GM04503 (cell line): Measurements from ENCODE around the gene IPO4.
A peak's percentile ranks its signal among the peaks of the same experiment; 100 is the strongest.
"Not testable (repeated sequence)": the region's sequence is repeated elsewhere in the genome, so short reads cannot be mapped to it uniquely, and the experiment has no call there.

Experiments
- DNase-seq: peaks from one replicate; pipeline ENCODE4 v3.0.0-alpha.2; 2012; ENCODE audit warnings: low read depth

Gene IPO4

GRCh38 chr14:24188251-24189058 lies at the start of gene IPO4:
IPO4 (minus strand) TSS chr14:24188816; CDS start chr14:24188787, 29 bp downstream.
- DNase-seq, result peak; percentile 79

GRCh38 chr14:24238123-24238522 lies 49.5 kb upstream of the IPO4 start:
- no peak for DNase-seq

GRCh38 chr14:24237463-24237955 lies 48.9 kb upstream of the IPO4 start:
- no peak for DNase-seq

- no peak for DNase-seq
Measured at GRCh38 chr14:24236689-24237462, 48.3 kb upstream of the IPO4 start.

GRCh38 chr14:24235804-24236688 lies 47.4 kb upstream of the IPO4 start:
- no peak for DNase-seq

GRCh38 chr14:24234095-24235005 lies 45.7 kb upstream of the IPO4 start:
- no peak for DNase-seq

- DNase-seq, result no peak
Measured at GRCh38 chr14:24233538-24233866, 44.9 kb upstream of the IPO4 start.

- DNase-seq, result no peak
Measured at GRCh38 chr14:24232645-24233537, 44.3 kb upstream of the IPO4 start, which contains the start of gene GMPR2. GMPR2 (plus strand) TSS chr14:24232929; CDS start chr14:24233254, 325 bp downstream.

- peak; percentile 95 for DNase-seq
Measured at GRCh38 chr14:24232121-24232644, 43.6 kb upstream of the IPO4 start, which contains the start of gene NEDD8. NEDD8 (minus strand) TSS chr14:24232367; CDS start chr14:24232267, 100 bp downstream.

GRCh38 chr14:24231263-24232120 lies 42.9 kb upstream of the IPO4 start:
- DNase-seq, result no peak

GRCh38 chr14:24228902-24229301 lies 40.3 kb upstream of the IPO4 start:
- DNase-seq, result no peak

GRCh38 chr14:24226473-24226872 lies 37.9 kb upstream of the IPO4 start:
- DNase-seq, result no peak

- DNase-seq, result peak; percentile 85
Measured at GRCh38 chr14:24224618-24225071, 36.0 kb upstream of the IPO4 start.

- DNase-seq, result not testable (repeated sequence)
Measured at GRCh38 chr14:24222987-24223386, 34.4 kb upstream of the IPO4 start.

- DNase-seq, result no peak
Measured at GRCh38 chr14:24219521-24219920, 30.9 kb upstream of the IPO4 start.

GRCh38 chr14:24219080-24219479 lies 30.5 kb upstream of the IPO4 start:
- DNase-seq, result no peak

- not testable (repeated sequence) for DNase-seq
Measured at GRCh38 chr14:24216876-24217275, 28.3 kb upstream of the IPO4 start.

GRCh38 chr14:24216345-24216699 lies 27.7 kb upstream of the IPO4 start:
- no peak for DNase-seq
